Keratinocyte (primary cell): ENCODE measurements around the gene CNOT6.

ENCODE experiments used
- CTCF ChIP-seq, 3 experiments: IDR thresholded peaks in 1 of 3; conservative IDR thresholded peaks in 1 of 3; optimal IDR thresholded peaks in 1 of 3; 2 replicates in 2 of 3; 3 replicates in 1 of 3; pipeline versions ENCODE3 to v1.5.1; 2011; ENCODE audit warnings: low read length in 3 of 3, mild to moderate bottlenecking in 3 of 3, moderate library complexity in 2 of 3, control low read depth in 1 of 3, inconsistent platforms in 1 of 3; ENCODE audit not compliant: insufficient read depth in 2 of 3; ENCODE audit errors: extremely low read depth in 1 of 3
- EZH2 ChIP-seq: IDR thresholded peaks from one replicate; pipeline ENCODE4 v1.6.1; 2012; ENCODE audit warnings: inconsistent platforms, mild to moderate bottlenecking, low read length, moderate library complexity

- TF ChIP-seq EZH2: no peak
- TF ChIP-seq CTCF (optimal IDR thresholded peaks at IDR 0.05 in 1 of 3, IDR thresholded peaks at IDR 0.05 in 1 of 3, conservative IDR thresholded peaks at IDR 0.05 in 1 of 3; ENCODE audit: extremely low read depth in 1 of 3, insufficient read depth in 2 of 3, low read length in 3 of 3): no peak
Measured at GRCh38 chr5:180523629-180524466, 29.7 kb downstream of the CNOT6 start.
